ENCODE data around the gene UNKL.

Gene UNKL

GRCh38 chr16:1341495-1342420 is 72.7 kb downstream of the UNKL start:
- no peak for DNase-seq (ENCODE audit: low read depth)
- TF ChIP-seq CTCF (IDR thresholded peaks at IDR 0.05; ENCODE audit: low read length, missing control alignments) = no peak
- H3K4me3 ChIP-seq (replicated peaks; ENCODE audit: low read depth, low read length) = no peak overlapping the region

- DNase-seq (ENCODE audit: low read depth) = no peak
- H3K4me3 ChIP-seq (replicated peaks; ENCODE audit: low read depth, low read length) = no peak overlapping the region
- no peak for TF ChIP-seq CTCF (IDR thresholded peaks at IDR 0.05; ENCODE audit: low read length, missing control alignments)
These were observed 73.6 kb downstream of the UNKL start for GRCh38 chr16:1340730-1341494.

- no peak for TF ChIP-seq CTCF (IDR thresholded peaks at IDR 0.05; ENCODE audit: low read length, missing control alignments)
- DNase-seq (ENCODE audit: low read depth) = no peak
- H3K4me3 ChIP-seq (replicated peaks; ENCODE audit: low read depth, low read length) = no peak overlapping the region
These were observed 75.4 kb downstream of the UNKL start for GRCh38 chr16:1338855-1339675.

- peak; percentile 39 for TF ChIP-seq CTCF (IDR thresholded peaks at IDR 0.05; ENCODE audit: low read length, missing control alignments)
- no peak overlapping the region for H3K4me3 ChIP-seq (replicated peaks; ENCODE audit: low read depth, low read length)
- no peak for DNase-seq (ENCODE audit: low read depth)
These were observed 76.3 kb downstream of the UNKL start for GRCh38 chr16:1338119-1338730.

GRCh38 chr16:1337486-1337885 is 77.0 kb downstream of the UNKL start:
- TF ChIP-seq CTCF (IDR thresholded peaks at IDR 0.05; ENCODE audit: low read length, missing control alignments) = no peak
- DNase-seq (ENCODE audit: low read depth) = no peak
- H3K4me3 ChIP-seq (replicated peaks; ENCODE audit: low read depth, low read length) = no peak overlapping the region

GRCh38 chr16:1336619-1337018 is 77.9 kb downstream of the UNKL start:
- TF ChIP-seq CTCF (IDR thresholded peaks at IDR 0.05; ENCODE audit: low read length, missing control alignments) = no peak
- no peak overlapping the region for H3K4me3 ChIP-seq (replicated peaks; ENCODE audit: low read depth, low read length)
- DNase-seq (ENCODE audit: low read depth) = no peak
